A673 (cell line): ENCODE results near the gene DMBX1. TPM values are rescaled to one million over a fixed set of nuclear protein-coding genes. Genes with fewer than 3 reads are reported as not detected.

Experiments used
- BruUV-seq: library from RNA; stranded (reverse); fragments of 400-500 nt; replicated peaks from 2 replicates; lab custom pipeline; 2021; lab: Mats Ljungman, UMichigan
- CTCF ChIA-PET: fragments of 300-600 bp; sonication (Branson Sonifier 250); formaldehyde crosslinking; loops from one replicate; lab custom pipeline; 2022; ENCODE audit warnings: antibody characterized with exemption; lab: Charles Lee
- POLR2A ChIA-PET: fragments of 300-600 bp; sonication (Branson Sonifier 250); formaldehyde crosslinking; loops from one replicate; lab custom pipeline; 2022; ENCODE audit warnings: antibody characterized with exemption; ENCODE audit not compliant: low non-redundant PET; lab: Charles Lee
- DNase-seq: peaks from one replicate; pipeline ENCODE4 v3.0.0-alpha.2; 2015; ENCODE audit warnings: low spot score
- H3K27ac ChIP-seq: fragments of 200-600 bp; sonication (generic); 2 replicates; pipeline ENCODE4 v1.5.1; 2016; ENCODE audit warnings: mixed run types, low read depth, mild to moderate bottlenecking, mixed read lengths, antibody characterized with exemption, low read length; ENCODE audit not compliant: poor library complexity, severe bottlenecking
- H3K27me3 ChIP-seq: fragments of 200-600 bp; sonication (generic); replicated peaks from 2 replicates; pipeline ENCODE4 v1.6.1; 2017; ENCODE audit warnings: mixed run types, low read depth, mild to moderate bottlenecking, mixed read lengths, antibody characterized with exemption, low read length; ENCODE audit not compliant: insufficient read depth, poor library complexity
- H3K36me3 ChIP-seq: fragments of 200-600 bp; sonication (generic); 2 replicates; pipeline ENCODE4 v1.6.1; 2016; ENCODE audit warnings: mixed run types, mild to moderate bottlenecking, mixed read lengths, antibody characterized with exemption, low read length; ENCODE audit not compliant: insufficient read depth, poor library complexity, severe bottlenecking
- H3K4me1 ChIP-seq: fragments of 200-600 bp; sonication (generic); 2 replicates; pipeline ENCODE4 v1.6.1; 2017; ENCODE audit warnings: mixed run types, mild to moderate bottlenecking, mixed read lengths, antibody characterized with exemption, low read length; ENCODE audit not compliant: insufficient read depth, poor library complexity, severe bottlenecking
- H3K4me3 ChIP-seq: fragments of 200-600 bp; sonication (generic); 2 replicates; pipeline ENCODE4 v1.5.1; 2016; ENCODE audit warnings: low read depth, mixed run types, mild to moderate bottlenecking, mixed read lengths, low read length; ENCODE audit not compliant: poor library complexity, severe bottlenecking
- H3K9me3 ChIP-seq: fragments of 200-600 bp; sonication (generic); 2 replicates; pipeline ENCODE4 v1.6.1; 2016; ENCODE audit warnings: mixed run types, low read depth, mild to moderate bottlenecking, mixed read lengths, antibody characterized with exemption, low read length; ENCODE audit not compliant: poor library complexity, severe bottlenecking
- EZH2 ChIP-seq: fragments of 200-600 bp; sonication (generic); IDR thresholded peaks from 2 replicates; pipeline ENCODE4 v1.6.1; 2017; ENCODE audit warnings: borderline replicate concordance, low read depth, mild to moderate bottlenecking, mixed read lengths, antibody characterized with exemption, low read length; ENCODE audit not compliant: poor library complexity, severe bottlenecking
- intact Hi-C: fragments of 100-400 bp; cut with micrococcal nuclease; formaldehyde crosslinking; loops from one replicate; pipeline ENCODE4 v1.10.0; 2022; ENCODE audit not compliant: unreplicated experiment
- total RNA-seq: library from RNA; stranded (reverse); gene quantifications from 2 replicates; pipeline ENCODE4 v1.2.3, GENCODE V29; 2021
- TF ChIP-seq, protein P1 (sequence below): fragments of 300-800, 200-600 bp; sonication (generic); conservative IDR thresholded peaks from 2 replicates; pipeline ENCODE4 v1.5.1; 2017; ENCODE audit warnings: low read depth, mild to moderate bottlenecking, antibody characterized with exemption, low read length, moderate library complexity, mixed read lengths

DMBX1 gene
- total RNA-seq, 1 experiment from 2014 or later: 0.69 TPM

DNA sequence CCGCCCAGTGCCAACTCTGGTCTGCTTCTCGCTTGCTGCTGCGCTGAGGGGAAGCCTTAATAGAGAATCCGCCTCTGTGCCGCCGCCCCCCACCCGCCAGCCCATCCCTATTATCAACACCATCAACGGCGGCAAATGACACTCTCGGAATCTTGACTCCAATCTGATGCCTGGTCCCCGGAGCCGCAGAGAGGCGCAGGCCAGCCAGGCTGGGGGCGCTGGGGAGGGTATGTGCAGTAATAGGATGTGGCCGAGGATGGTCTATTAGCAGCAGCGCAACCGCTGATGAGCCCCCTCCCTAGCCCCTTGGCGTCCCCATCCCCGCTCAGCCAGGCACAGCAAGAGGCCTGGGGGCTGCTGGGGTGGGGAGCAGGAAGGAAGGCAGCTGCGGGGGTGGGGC lies 15.1 kb upstream of the DMBX1 start:
- TF ChIP-seq EZH2: no peak
- TF ChIP-seq, protein P1, sequence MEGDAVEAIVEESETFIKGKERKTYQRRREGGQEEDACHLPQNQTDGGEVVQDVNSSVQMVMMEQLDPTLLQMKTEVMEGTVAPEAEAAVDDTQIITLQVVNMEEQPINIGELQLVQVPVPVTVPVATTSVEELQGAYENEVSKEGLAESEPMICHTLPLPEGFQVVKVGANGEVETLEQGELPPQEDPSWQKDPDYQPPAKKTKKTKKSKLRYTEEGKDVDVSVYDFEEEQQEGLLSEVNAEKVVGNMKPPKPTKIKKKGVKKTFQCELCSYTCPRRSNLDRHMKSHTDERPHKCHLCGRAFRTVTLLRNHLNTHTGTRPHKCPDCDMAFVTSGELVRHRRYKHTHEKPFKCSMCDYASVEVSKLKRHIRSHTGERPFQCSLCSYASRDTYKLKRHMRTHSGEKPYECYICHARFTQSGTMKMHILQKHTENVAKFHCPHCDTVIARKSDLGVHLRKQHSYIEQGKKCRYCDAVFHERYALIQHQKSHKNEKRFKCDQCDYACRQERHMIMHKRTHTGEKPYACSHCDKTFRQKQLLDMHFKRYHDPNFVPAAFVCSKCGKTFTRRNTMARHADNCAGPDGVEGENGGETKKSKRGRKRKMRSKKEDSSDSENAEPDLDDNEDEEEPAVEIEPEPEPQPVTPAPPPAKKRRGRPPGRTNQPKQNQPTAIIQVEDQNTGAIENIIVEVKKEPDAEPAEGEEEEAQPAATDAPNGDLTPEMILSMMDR: no peak

DNA sequence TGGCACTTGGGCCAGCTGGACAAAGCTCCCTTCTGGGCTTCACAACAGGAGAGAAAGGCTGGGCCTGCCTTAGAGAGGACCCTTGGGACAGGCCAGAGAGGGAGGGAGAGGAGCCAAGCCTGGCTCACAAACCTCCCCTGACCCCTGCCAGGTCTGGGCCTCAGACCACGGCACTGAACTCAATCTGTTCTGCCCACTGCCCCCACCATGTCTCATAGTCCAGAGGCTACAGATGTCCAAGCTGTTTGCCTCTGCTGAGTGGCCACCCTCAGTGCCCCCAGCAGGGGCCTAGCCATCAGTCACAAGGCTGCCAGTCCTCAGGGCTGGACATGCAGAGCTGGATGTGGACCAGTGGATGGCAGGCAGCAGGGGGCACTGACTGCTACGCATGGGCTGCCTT lies 13.0 kb upstream of the DMBX1 start:
- no peaks in the 10 kb centered on the region for H3K36me3 ChIP-seq
- H3K27ac ChIP-seq: no peak overlapping the region
- H3K9me3 ChIP-seq: no peaks in the 10 kb centered on the region
- no peaks in the 10 kb centered on the region for H3K27me3 ChIP-seq
- no peak for TF ChIP-seq EZH2
- no peaks in the 10 kb centered on the region for H3K4me1 ChIP-seq
- no peak for DNase-seq
- intact Hi-C loops: loop anchor here (1.0 kb wide), 1 partner anchor 52 kb away; no protein-coding TSS in a partner anchor
- no TSS peak for BruUV-seq
- no peak overlapping the region for H3K4me3 ChIP-seq
- ChIA-PET POLR2A (no interaction called here), CTCF (no interaction called here)

More for the DNA sequence above, 15.1 kb upstream of the DMBX1 start:
- DNase-seq: no peak
- no peaks in the 10 kb centered on the region for H3K36me3 ChIP-seq
- H3K9me3 ChIP-seq: no peaks in the 10 kb centered on the region
- intact Hi-C loops: no loop called here
- H3K27ac ChIP-seq: no peak overlapping the region
- H3K4me1 ChIP-seq: no peaks in the 10 kb centered on the region
- ChIA-PET CTCF (no interaction called here), POLR2A (no interaction called here)
- no TSS peak for BruUV-seq
- H3K27me3 ChIP-seq: no peaks in the 10 kb centered on the region
- H3K4me3 ChIP-seq: no peak overlapping the region

DNA sequence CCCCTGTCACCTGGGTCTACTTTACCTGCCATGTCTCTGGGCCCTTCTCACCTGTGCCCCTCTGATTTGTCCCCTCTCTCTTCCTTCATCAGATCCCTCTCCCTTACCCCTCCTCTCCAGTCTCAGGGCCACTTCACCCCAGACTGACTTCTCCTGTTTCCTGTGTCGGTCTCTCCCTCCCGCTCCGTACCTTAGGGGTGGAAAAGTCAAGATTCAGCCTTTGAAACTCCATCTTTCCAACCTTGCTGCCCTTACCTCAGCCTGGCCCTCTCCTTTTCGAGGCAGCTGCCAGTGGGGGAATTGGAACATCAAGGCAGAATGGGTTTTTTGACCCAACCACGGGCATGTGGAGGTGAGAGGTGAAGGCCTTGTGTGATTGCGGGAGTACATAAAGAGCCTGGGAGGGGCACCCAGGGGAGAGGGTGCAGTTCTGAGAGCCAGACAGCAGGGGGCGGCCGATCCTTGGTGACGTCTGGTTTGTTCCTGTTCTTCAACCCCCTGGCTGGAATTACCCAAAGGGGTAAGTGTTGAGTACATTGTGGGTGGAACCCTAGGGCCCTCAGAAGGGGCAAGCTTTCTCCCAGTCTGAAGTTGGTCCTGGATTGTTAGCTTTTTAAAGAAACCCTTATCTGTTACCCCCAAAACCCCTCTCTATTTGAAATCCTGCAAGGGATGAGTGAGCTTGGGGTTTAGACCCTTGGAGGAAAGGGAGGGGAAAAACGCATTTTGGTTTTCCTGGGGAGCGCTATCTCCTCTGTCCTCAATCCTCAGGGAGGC lies 12.3 kb upstream of the DMBX1 start:
- intact Hi-C loops: loop anchor here (1.0 kb wide), 1 partner anchor 51 kb away; no protein-coding TSS in a partner anchor
- H3K4me1 ChIP-seq: no peaks in the 10 kb centered on the region
- peak; percentile 67 for DNase-seq
- CTCF ChIA-PET: interaction anchor here (0.7 kb wide), 1 partner anchor 51 kb away, joined by 3 read pairs; no protein-coding TSS in a partner anchor
- no peaks in the 10 kb centered on the region for H3K27me3 ChIP-seq
- H3K36me3 ChIP-seq: no peaks in the 10 kb centered on the region
- no peak overlapping the region for H3K27ac ChIP-seq
- H3K4me3 ChIP-seq: no peak overlapping the region
- POLR2A ChIA-PET: no interaction called here
- H3K9me3 ChIP-seq: no peaks in the 10 kb centered on the region
- TF ChIP-seq EZH2: no peak
- TF ChIP-seq, protein P1: peak; percentile 72
- BruUV-seq: no TSS peak
